Stimulated activated CD8-positive, alpha-beta memory T cell treated with anti-CD3 and anti-CD28 coated beads, Interleukin-15, amount 100 ng/mL, for 24 hours (primary cell): Measurements from ENCODE around the gene FAN1.
A peak's percentile ranks its signal among the peaks of the same experiment; 100 is the strongest.
"Not testable (repeated sequence)": the region's sequence is repeated elsewhere in the genome, so short reads cannot be mapped to it uniquely, and the experiment has no call there.

Experiments used
- DNase-seq: peaks from one replicate; pipeline ENCODE4 v3.0.0-alpha.2; 2020; ENCODE audit warnings: low read depth

Gene FAN1

DNA sequence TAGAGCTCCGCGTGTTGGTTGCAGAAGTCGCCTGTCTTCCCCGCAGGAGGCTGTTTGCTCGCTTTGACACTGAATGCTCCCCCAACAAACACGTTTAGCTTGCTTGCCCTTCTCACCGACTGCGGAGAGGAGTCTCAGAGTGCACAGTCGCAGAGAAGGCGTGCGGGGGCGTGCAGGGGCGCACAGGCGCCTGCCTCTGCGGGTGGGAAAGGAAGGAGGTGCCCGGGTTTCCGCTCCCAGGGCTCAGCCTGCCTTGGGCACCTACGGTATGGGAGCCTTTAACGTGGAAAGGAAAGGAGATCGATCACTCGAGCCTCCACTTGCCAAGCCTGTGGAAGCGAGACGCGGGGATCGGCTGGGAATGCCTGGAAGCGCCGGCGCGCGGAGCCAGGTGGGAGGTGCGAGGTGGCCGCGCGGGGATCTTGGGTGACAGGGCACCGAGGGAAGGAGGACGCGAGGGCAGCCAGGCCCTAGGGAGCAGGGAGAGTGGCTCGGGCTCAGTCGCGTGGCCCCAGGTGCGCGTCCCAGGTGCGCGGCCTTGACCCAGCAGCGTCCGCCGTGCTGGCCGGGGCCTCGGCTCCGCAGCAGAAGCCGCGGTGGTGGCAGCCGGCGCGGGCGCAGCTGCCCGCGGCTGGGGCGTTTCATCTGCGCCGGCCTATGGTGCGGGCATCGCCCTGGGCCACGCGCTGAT is at the start of gene FAN1:
TSS of gene FAN1 (plus strand) at position 419 of the 691 bp plus-strand sequence. CDS start 749 bp downstream, outside the sequence.
- DNase-seq = peak; percentile 58

DNA sequence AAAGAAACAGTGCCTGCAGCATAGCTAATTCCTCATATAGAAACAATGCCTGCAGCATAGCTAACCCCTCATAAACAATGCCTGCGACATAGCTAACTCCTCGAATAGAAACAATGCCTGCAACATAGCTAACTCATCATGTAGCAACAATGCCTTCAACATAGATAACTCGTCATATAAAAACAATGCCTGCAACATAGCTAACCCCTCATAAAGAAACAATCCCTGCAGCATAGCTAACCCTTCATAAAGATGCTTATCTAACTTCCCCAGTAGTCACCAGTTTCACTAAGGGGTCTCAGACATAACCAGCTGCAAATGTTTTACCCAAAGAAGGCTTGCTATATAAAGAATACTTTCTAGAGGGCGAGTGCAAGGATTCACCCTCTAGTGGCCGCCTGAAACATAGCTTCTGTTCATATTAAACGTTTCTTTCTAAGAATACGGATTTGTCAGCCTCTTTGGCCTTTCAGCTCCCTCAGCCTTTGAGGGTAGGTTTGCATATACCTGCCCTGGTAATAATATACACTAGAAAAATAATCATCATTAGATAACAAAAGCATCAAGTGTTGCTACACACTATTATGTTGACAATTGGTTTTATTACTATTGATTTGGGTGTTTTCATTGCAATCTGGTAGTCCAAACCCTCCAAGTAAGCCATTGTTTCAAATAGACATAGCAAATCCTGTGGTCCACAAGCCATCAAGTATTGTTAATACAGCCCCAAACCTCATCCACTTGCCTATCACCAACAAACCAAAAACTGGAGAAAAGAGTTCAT is 44.4 kb upstream of the FAN1 start:
- DNase-seq = no peak

DNA sequence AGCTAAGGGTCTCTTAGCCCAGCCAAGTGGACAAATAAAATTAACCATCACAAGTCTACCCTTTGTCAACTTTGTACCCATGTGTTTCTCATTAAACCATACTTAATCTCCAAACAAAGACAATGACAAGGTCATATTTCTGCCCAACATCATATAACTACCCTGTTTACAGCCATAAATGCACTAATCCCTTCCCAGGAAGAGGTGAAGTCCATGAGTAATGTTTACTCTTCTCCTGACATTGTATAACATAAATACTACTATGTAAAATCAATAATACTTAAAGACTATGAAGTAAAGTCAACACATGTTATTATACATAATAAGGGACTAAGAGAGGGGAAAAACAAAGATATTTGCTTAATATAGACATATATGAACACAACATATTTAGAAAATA is 38.5 kb upstream of the FAN1 start:
- no peak for DNase-seq

DNA sequence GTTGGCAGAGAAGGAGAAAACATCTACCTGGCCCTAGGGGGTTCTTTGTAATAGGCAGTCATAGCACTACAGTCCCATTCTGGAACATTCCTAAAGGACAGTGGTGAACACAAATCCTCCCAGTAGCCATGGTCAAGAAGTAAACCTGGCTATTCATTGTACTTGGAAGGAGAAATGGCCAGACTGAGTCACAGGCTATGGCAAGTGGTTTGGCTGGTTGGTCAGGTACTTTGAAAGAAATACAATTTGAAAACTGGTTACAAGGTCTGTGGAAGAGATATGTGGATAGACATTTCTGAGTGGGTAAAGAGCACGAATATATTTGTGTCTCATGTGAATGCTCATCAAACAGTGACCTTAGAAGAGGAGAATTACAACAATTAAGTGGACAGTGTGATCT is 33.0 kb upstream of the FAN1 start:
- no peak for DNase-seq

DNA sequence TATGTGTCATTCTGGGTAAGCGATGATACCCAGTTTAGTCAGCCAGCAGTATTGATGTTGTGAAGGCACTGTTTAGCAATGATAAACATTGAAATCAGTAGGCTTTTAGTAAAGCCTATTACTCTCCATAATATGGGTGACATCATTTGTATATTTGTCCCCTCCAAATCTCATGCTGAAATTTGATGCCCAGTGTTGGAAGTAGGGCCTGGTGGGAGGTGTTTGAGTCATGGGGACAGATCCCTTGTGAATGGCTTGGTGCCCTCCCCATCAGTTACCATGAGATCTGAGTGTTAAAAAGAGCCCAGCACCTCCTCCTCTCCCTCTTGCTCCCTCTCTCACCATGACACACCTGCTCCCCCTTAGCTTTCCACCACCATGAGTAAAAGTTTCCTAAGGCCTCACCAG is 31.4 kb upstream of the FAN1 start:
- no peak for DNase-seq

DNA sequence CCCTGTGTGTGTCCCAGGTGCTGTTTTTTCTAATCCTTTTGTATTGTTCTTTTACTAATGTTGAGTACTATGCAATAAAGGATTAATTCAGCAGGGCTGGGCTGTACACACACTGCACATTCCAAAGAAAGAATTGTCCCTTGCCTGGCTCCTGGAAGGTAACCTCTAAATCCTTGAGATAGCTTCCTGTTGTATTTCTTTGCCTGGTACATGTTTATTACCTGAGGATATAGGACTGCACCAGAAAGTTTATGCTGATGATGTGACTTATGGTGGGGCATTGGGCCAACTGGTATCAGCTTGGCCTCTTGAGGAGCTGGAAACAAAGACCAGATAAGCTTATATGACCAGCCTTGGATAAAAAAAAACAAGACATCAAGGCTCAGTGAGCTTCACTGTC is 26.6 kb upstream of the FAN1 start:
- DNase-seq = no peak

DNA sequence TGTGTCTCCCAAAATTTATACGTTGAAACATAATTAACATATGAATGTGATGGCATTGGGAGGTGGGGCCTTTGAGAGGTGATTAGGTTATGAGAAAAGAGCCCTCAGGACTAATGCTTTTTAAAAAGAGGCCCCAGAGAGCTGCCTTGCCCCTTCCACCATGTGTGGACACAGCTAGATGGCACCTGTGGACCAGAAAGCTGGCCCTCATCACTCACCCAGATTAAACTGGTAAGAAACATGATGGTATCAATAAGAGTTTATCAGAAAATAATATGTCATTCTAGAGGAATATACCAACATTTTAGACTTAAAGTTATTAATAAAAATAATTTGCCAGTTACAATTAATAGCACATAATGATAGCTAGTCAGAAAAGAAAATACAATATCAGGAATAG is 25.2 kb upstream of the FAN1 start:
- no peak for DNase-seq

DNA sequence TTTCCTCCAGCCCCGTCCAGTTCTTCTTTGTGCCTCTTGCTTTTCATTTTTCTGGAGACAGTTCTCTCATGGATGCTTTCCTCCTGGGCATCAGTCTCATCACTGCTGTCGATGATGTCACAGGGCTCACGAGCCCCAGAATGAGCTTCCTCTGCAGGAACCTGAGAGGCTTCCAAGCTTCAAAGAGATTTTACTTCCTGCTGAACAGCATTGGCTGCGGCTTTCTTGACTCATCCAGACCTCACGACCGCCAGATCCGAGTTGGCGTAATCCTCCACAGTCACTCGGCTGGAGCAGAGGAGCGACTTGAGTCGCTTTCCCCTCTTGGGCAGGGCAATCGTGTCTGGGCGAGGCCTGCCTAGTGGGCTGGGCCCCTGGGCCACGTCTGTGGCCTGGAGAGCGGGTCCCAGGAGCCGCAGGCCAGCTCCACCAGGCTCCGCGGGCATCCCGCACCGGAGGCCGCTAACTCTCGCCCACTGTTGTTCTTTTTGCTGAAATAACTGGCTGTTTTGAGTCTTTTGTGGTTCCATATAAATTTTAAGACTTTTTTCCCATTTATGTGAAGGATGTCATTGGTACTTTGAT is 20.8 kb upstream of the FAN1 start:
- DNase-seq = no peak

DNA sequence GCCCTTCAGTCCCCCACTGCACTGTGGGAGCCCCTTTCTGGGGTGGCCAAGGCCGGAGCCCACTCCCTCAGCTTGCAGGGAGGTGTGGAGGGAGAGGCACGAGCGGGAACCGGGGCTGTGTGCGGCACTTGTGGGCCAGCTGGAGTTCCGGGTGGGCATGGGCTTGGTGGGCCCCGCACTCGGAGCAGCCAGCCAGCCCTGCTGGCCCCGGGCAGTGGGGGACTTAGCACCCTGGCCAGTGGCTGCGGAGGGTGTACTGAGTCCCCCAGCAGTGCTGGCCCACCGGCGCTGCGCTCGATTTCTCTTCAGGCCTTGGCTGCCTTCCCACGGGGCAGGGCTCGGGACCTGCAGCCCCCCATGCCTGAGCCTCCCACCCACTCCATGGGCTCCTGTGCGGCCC is 20.0 kb upstream of the FAN1 start:
- DNase-seq = not testable (repeated sequence)

DNA sequence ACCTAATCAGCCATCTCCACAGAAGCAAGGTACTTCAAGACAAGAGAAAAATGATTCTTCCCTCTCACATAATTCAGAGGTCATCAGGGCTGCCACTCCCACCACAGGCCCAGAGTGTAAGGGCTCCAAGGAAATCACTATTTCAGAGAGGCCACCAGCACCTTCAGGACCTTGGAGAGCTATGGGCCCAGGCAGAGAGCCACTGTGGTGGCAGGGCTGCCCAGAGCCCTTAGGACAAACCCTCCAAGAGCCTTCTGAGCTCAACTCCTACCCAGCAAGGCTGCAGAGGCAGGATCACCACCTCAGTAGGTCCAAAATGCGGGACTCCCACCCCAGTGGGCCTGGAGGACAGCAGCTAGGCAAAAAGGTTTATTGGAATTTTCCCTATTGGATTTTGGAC is 17.9 kb upstream of the FAN1 start:
- DNase-seq = no peak

DNA sequence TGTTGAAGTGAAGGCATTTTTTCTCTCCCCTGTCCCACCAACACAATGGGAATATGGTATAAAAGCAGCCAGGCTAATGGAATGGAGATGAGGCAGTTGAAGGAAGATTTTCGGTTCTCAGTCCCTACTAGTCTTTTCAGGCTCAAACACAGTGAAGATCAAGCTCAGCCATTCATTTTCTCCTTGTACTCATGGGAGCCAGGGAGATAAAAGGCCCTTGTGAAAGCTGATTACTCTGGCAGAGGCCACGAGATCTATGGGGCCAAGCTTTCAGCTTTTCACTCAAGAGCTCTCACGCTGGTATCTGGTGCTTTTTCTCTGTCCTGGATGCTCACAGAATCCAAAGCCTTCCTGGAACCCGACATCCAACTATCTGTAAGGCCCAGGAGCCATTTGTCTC is 14.5 kb upstream of the FAN1 start:
- DNase-seq = no peak

DNA sequence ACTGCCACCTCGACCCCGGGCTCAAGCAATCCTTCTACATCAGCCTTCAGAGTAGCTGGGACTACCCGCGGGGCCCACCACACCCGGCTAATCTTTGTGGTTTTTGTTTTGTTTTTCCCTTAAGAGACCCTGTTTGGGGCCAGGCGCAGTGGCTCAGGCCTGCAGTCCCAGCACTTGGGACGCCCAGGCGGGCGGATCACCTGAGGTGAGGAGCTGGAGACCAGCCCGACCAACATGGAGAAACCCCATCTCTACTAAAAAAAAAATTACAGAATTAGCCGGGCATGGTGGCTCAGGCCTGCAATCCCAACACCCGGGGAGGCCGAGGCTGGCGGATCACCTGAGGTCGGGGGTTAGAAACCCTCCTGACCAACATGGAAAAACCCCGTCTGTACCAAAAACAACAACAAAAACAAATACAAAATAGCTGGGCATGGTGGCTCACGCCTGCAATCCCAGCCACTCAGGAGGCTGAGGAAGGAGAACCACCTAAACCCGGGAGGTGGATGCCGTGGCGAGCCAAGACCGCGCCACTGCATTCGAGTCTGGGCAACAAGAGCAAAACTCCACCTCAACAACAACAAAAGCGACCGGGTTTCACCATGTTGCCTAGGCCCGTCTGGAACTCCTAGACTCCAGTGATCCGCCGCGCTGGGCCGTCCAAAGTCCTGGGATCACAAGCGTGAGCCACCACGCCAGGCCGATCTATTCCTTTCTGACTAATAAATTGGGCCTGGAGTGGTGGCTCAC is 8.1 kb upstream of the FAN1 start:
- DNase-seq = no peak

DNA sequence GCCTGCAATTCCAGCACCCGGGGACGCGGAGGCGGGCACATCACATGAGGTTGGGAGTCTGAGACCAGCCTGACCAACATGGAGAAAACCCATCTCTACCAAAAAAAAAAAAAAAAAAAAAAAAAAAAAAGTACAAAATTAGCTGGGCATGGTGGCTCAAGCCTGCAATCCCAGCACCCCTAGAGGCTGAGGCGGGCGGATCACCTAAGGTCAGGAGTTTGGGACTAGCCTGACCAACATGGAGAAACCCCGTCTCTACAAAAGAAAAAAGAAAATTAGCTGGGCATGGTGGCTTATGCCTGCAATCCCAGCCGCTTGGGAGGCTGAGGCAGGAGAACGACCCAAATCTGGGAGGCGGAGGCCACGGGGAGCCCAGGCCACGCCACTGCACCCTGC is 7.5 kb upstream of the FAN1 start:
- DNase-seq = no peak

DNA sequence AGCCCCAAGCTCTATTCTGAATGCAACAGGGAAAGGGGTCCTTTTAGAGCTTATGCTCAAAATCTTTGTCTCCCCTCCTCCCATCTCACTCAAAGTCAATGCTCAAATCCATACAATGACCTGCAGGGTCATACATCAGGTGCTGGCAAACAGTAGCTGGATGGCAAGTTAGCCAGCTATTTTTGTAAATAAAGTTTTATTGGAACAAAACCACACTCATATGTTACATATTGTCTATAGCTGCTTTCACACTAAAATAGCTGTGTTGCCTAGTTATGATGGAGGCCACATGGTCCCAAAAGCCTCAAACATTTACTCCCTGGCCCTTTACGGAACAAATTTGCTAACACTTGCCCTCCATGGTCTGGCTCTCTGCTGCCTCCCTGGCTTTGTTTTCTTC is 1.8 kb upstream of the FAN1 start:
- no peak for DNase-seq

DNA sequence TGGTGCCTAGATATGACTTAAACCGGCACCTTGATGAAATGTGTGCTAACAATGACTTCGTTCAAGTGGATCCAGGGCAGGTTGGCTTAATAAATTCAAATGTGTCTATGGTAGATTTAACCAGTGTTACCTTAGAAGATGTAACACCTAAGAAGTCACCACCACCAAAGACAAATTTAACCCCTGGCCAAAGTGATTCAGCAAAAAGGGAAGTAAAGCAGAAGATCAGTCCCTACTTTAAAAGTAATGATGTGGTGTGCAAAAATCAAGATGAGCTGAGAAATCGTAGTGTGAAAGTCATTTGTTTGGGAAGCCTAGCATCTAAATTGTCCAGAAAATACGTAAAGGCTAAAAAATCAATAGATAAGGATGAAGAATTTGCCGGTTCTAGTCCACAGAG is 1.1 kb downstream of the FAN1 start:
- DNase-seq = no peak

DNA sequence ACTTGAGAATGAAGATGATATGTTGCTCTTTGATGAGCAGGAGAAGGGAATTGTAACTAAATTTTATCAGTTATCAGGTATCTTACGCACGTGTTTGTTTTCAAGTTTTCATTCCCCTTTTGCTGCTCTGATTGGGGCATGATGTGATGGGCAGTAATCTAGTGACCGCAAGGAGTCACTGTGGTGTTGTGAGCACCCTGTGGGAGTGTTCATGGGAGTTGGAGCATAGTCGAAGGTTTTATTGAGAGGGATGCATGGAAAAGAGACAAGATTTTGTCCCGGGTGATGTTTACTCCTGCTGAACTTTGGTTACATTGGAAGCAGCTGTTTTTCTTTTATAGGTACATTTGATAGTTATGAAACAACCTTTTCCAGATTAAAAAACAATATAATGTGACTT is 2.1 kb downstream of the FAN1 start:
- no peak for DNase-seq

DNA sequence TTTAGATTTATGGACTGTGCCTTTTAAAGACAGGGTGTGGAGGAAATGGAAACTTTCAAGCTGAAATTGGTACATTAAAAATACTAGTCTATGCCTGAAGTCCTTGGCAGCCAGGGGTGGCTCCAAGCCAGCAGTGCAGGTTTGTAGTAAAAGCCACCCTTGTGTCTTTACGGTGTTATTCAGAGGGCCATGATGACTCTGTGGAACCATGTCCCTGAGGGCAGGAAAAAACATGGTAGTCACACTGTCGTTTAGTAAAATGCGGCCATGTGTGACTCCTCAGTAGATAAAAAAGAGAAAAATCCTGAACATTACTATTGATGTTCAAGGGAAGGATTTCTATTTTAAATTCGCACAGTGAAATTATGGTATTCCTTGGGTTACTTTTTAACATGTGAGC is 2.7 kb downstream of the FAN1 start:
- DNase-seq = no peak

DNA sequence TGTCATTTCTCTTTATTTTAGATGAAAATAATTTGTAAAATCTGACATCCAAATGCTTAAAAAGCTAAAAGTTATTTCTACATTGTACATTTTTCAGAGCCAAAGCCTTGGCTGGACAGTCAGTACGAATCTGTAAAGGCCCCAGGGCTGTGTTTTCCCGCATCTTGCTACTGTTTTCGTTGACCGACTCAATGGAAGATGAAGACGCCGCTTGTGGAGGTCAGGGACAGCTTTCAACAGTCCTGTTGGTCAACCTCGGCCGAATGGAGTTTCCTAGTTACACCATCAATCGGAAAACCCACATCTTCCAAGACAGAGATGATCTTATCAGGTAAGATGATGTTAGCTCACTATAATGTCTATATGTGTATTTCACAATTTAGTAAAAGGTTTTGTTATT is 10.0 kb downstream of the FAN1 start:
- DNase-seq = no peak

DNA sequence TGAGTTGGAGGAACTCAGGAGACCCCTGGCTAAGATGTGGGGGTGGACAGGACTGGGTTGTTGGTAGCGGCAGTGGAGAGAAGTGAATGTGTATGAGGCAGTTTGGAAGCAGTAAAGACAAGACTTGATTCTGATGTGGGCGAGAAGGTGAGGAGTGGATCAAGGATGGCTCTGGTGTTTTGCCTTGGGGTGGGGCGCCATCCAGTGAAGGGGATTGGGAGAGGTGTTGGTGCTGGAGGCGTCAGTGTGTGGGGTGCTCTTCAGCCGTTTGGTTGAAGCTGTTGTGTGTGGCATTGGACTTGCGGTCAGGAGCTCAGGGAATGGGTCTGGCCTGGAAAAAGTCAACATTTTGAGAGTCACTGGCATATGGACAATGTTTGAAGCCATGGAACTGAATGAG is 13.3 kb downstream of the FAN1 start:
- no peak for DNase-seq

DNA sequence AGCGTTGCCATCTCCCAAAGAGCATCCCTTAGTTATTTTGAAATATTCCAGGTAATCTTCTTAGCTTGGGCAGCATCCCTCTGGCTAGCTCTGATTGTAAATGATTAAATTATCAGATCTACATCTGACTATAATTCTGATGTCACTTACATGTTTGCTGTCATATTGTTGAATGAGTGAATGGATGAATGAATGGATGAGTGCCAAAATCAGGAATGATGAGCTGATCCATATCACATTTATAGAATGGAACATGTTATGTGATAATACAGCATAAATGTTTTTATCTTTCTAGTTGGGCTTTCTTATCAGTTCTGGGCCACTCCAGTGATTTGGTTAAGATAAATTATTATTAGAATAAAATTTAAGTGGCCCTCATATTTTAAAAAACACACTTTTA is 14.0 kb downstream of the FAN1 start:
- no peak for DNase-seq

DNA sequence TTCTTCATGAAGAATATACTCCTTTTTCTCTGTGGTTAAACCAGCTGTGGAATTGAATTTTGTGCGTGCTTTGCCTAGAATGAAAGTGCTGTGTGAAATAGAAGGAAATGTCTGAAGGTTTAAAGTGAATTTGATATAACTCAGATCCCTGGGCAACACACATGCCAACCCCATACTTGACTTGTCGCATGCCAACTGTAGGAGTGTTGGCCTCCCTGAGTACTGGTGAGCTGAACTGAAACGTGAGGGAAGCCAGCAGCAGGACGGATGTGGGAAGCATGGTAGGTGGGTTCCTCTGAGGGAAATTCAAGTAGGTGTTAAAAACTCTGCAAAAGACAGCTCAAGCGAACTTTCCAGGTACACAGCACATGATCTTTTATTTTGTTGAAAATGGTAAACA is 14.7 kb downstream of the FAN1 start:
- DNase-seq = no peak

DNA sequence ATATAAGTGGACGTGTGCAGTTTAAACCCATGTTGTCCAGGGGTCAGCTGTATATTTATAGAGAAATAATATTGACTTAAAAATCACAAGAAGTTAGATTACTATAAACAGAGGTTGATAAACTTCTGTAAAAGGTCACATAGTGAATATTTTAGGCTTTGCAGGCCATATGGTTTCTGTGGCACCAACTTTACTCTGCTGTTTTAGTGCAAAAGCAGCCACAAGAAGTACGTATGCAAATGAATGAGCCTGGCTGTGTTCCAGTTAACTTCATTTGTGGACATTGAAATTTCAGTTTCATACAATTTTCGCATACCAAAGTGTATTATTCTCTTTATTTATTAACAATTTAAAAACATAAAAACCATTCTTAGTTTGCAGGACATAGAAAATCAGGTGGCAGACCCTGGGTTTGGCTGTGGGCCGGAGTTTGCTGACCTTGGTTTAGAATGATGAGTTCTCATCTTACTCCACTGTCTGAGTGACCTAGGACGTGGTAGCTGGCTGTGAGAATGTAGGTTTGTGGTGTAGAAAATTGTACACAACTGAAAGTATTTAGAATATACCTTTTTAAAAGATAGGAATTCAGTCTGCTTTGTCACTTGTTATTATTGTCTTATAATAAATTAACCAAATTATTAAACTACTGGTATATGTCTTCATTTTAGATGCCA is 16.3 kb downstream of the FAN1 start:
- DNase-seq = no peak
